ENCODE measurements around the gene LIX1L. TPM values are rescaled to one million over a fixed set of nuclear protein-coding genes. Genes with fewer than 3 reads are reported as not detected.

The LIX1L gene
- total and polyA plus RNA-seq, 5 donors from 2014 or later: 21.7 to 36.2 (median 26.1) TPM

DNA sequence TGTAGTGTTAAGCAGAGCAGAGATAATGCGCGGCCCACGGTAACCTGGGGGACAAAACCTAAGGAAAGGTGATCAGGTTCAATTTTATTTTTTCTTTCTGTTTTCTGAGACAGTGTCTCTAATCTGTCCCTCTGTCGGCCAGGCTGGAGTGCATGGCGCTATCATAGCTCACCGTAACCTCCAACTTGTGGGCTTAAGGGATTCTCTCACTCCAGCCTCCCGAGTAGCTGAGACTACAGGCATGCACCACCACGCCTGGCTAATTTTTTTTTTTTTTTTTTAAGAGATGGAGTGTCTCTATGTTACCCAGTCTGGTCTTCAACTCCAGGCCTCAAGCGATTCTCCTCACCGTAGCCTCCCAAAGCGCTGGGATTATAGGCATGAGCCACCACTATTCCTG lies 71.4 kb downstream of the LIX1L start:
- Mint-ChIP-seq H3K27me3 (peaks cover 57% of the 10 kb centered on the region), H3K9me3 (no peaks in the 10 kb centered on the region), H3K36me3 (no peaks in the 10 kb centered on the region), H3K27ac (no peak overlapping the region), H3K4me3 (peak overlapping the region; percentile 76 to 91 (median 87)), H3K4me1 (peaks cover 0 to 21% (median 11%) of the 10 kb centered on the region in 4 donors)
- peaks cover 14% of the 10 kb centered on the region for H3K27me3 ChIP-seq (ENCODE audit: control insufficient read depth, insufficient read depth, low read length)
- H3K27ac ChIP-seq (ENCODE audit: insufficient read depth, low read length, poor library complexity, severe bottlenecking): no peak overlapping the region
- peak overlapping the region; percentile 54 for H3K4me3 ChIP-seq (ENCODE audit: low read depth, low read length)
- no peak for DNase-seq
- ATAC-seq (ENCODE audit: low read depth in 2 of 2): no peak
- no peaks in the 10 kb centered on the region for H3K9me3 ChIP-seq (ENCODE audit: control insufficient read depth in 2 of 2, low read length in 2 of 2)
- peaks cover 11% of the 10 kb centered on the region for H3K4me1 ChIP-seq (ENCODE audit: control insufficient read depth, insufficient read depth, low read length, poor library complexity, severe bottlenecking)
- H3K36me3 ChIP-seq (ENCODE audit: control insufficient read depth, insufficient read depth, low read length): no peaks in the 10 kb centered on the region

DNA sequence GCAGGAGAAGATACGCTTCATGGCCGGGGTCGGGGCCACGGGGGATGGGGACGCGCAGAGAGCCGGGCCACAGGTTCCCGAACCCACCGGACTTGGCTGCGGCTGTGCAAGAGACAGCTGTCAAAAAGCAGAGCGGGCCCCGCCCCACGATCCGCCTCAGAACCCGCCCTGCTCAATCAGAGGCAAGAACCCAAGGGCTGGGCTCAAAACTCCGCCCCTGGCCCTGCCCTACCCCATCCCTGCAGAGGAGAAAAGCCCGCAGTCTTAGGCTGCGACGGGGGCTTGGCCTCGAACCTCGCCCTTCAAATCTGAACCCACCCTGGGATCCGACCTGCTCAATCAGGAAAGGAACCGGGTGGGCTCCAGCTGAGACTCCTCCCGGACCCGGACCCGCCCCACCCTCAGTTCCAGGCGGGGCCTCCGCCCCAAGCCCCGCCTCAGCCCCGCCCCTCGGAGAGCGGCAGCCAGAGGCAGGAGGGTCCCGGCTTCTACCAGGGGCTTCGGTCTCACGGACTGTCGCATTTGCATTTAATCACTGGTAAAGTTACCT lies 72.0 kb downstream of the LIX1L start, which contains the start of gene ANKRD35:
Gene ANKRD35, minus strand, starts transcription at position 129 of the 550 bp plus-strand sequence. Its CDS starts 108 bp downstream, at position 21.
- Histone ChIP-seq H3K36me3 (ENCODE audit: control insufficient read depth, insufficient read depth, low read length) (no peaks in the 10 kb centered on the region), H3K9me3 (ENCODE audit: control insufficient read depth in 2 of 2, low read length in 2 of 2) (no peaks in the 10 kb centered on the region), H3K4me3 (ENCODE audit: low read depth, low read length) (peak within 1 kb of the TSS; percentile 54), H3K27ac (ENCODE audit: insufficient read depth, low read length, poor library complexity, severe bottlenecking) (no peak within 1 kb of the TSS), H3K4me1 (ENCODE audit: control insufficient read depth, insufficient read depth, low read length, poor library complexity, severe bottlenecking) (peaks cover 11% of the 10 kb centered on the region), H3K27me3 (ENCODE audit: control insufficient read depth, insufficient read depth, low read length) (peaks cover 14% of the 10 kb centered on the region)
- peak; percentile 99 for ATAC-seq (ENCODE audit: low read depth in 2 of 2)
- H3K36me3 Mint-ChIP-seq: no peaks in the 10 kb centered on the region
- H3K27ac Mint-ChIP-seq: no peak within 1 kb of the TSS
- H3K27me3 Mint-ChIP-seq: peaks cover 58% of the 10 kb centered on the region
- no peaks in the 10 kb centered on the region for H3K9me3 Mint-ChIP-seq
- peak; percentile 83 to 89 (median 87) for DNase-seq
- H3K4me1 Mint-ChIP-seq: peaks cover 0 to 21% (median 11%) of the 10 kb centered on the region in 4 donors
- peak within 1 kb of the TSS; percentile 76 to 91 (median 87) for H3K4me3 Mint-ChIP-seq

DNA sequence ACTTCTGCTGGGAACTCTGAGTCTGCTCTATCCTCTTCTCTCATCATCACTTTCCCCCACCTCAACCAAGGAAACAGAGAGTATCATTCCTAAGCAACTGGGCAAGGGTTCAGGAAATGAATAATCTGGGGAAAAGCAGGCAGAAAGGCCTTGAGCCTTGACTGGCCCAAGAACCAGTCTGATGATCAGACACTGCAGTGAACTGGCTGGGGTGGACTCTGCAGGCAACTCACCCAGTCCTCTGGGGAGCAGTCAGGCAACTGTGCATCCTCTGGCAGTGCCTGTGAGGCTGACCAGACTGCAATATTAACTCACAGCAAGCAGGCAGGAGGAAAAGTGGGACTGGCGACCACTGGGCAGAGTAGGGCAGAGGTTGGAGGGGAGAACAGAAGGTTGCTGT lies 73.1 kb downstream of the LIX1L start:
- Histone ChIP-seq H3K27me3 (ENCODE audit: control insufficient read depth, insufficient read depth, low read length) (peaks cover 14% of the 10 kb centered on the region), H3K36me3 (ENCODE audit: control insufficient read depth, insufficient read depth, low read length) (no peaks in the 10 kb centered on the region), H3K9me3 (ENCODE audit: control insufficient read depth in 2 of 2, low read length in 2 of 2) (no peaks in the 10 kb centered on the region), H3K4me1 (ENCODE audit: control insufficient read depth, insufficient read depth, low read length, poor library complexity, severe bottlenecking) (peaks cover 11% of the 10 kb centered on the region), H3K27ac (ENCODE audit: insufficient read depth, low read length, poor library complexity, severe bottlenecking) (no peak overlapping the region), H3K4me3 (ENCODE audit: low read depth, low read length) (no peak overlapping the region)
- Mint-ChIP-seq H3K9me3 (no peaks in the 10 kb centered on the region), H3K27ac (no peak overlapping the region), H3K27me3 (peaks cover 62% of the 10 kb centered on the region), H3K36me3 (no peaks in the 10 kb centered on the region), H3K4me1 (peaks cover 6 to 21% (median 12%) of the 10 kb centered on the region in 4 donors), H3K4me3 (peak overlapping the region in 3 of 4 donors; percentile 41 to 91 (median 89))
- DNase-seq (no peak), ATAC-seq (ENCODE audit: low read depth in 2 of 2) (no peak)

Other genes with a start within 250 kb of the LIX1L start
- gene CD160, start 238.5 kb downstream of the LIX1L start, total RNA-seq: not detected
- gene CD160, start 238.5 kb downstream of the LIX1L start, polyA plus RNA-seq: under 1 TPM in 3 of 4 donors, not detected in 1; 0.19 to 0.28 (median 0.21) TPM
- 17.3 TPM for gene RNF115, start 133.9 kb downstream of the LIX1L start, total RNA-seq
- 1 to 10 TPM; 4.1 to 7.6 (median 6.0) TPM for gene RNF115, start 133.9 kb downstream of the LIX1L start, polyA plus RNA-seq
- gene POLR3C, start 133.8 kb downstream of the LIX1L start, total RNA-seq: 30.3 TPM
- 10 to 100 TPM; 45.1 to 52.2 (median 48.0) TPM for gene POLR3C, start 133.8 kb downstream of the LIX1L start, polyA plus RNA-seq
- gene NUDT17, start 112.4 kb downstream of the LIX1L start, total RNA-seq: 3.5 TPM
- 1 to 10 TPM; 1.6 to 4.8 (median 2.8) TPM for gene NUDT17, start 112.4 kb downstream of the LIX1L start, polyA plus RNA-seq
- gene PIAS3, start 98.9 kb downstream of the LIX1L start, total RNA-seq: 21.9 TPM
- 10 to 100 TPM in 3 of 4 donors, 1 to 10 TPM in 1; 8.8 to 16.3 (median 11.8) TPM for gene PIAS3, start 98.9 kb downstream of the LIX1L start, polyA plus RNA-seq
- gene ANKRD35, start 72.2 kb downstream of the LIX1L start, total RNA-seq: 0.17 TPM
- gene ANKRD35, start 72.2 kb downstream of the LIX1L start, polyA plus RNA-seq: under 1 TPM; 0.24 to 0.45 (median 0.29) TPM
- gene ITGA10, start 48.0 kb downstream of the LIX1L start, total RNA-seq: 1.1 TPM
- gene ITGA10, start 48.0 kb downstream of the LIX1L start, polyA plus RNA-seq: under 1 TPM in 2 of 4 donors, not detected in 2; 0.21 to 0.23 TPM
- 14.2 TPM for gene PEX11B, start 39.3 kb downstream of the LIX1L start, total RNA-seq
- 10 to 100 TPM; 50.4 to 71.8 (median 64.5) TPM for gene PEX11B, start 39.3 kb downstream of the LIX1L start, polyA plus RNA-seq
- gene RBM8A, start 30.5 kb downstream of the LIX1L start, total RNA-seq: 143 TPM
- gene RBM8A, start 30.5 kb downstream of the LIX1L start, polyA plus RNA-seq: 100 to 1,000 TPM; 143 to 176 (median 154) TPM
- 1.6 TPM for gene ANKRD34A, start 6.6 kb upstream of the LIX1L start, total RNA-seq
- under 1 TPM; 0.07 to 0.45 (median 0.31) TPM for gene ANKRD34A, start 6.6 kb upstream of the LIX1L start, polyA plus RNA-seq
- gene POLR3GL, start 6.7 kb upstream of the LIX1L start, total RNA-seq: 30.8 TPM
- 100 to 1,000 TPM; 103 to 129 (median 109) TPM for gene POLR3GL, start 6.7 kb upstream of the LIX1L start, polyA plus RNA-seq
- gene TXNIP, start 38.6 kb upstream of the LIX1L start, total RNA-seq: 1,496 TPM
- 1,000 to 10,000 TPM; 2,637 to 4,955 (median 3,590) TPM for gene TXNIP, start 38.6 kb upstream of the LIX1L start, polyA plus RNA-seq
- not detected for gene HJV, start 63.7 kb upstream of the LIX1L start, total RNA-seq
- not detected for gene HJV, start 63.7 kb upstream of the LIX1L start, polyA plus RNA-seq
- gene NBPF10, start 186.8 kb upstream of the LIX1L start, total RNA-seq: 4.4 TPM
- under 1 TPM; 0.02 to 0.10 (median 0.05) TPM for gene NBPF10, start 186.8 kb upstream of the LIX1L start, polyA plus RNA-seq